MCF 10A (cell line): ENCODE results near the gene APCDD1L. TPM values are rescaled to one million over a fixed set of nuclear protein-coding genes. Genes with fewer than 3 reads are reported as not detected.

Experiments used
- total RNA-seq: library from RNA; stranded (reverse); gene quantifications from 2 replicates; pipeline ENCODE4 v1.2.3, GENCODE V29; 2022

The APCDD1L gene
- total RNA-seq, 1 experiment from 2014 or later: 0.86 TPM

Other genes starting within 250 kb of the APCDD1L start
- gene RAB22A, start 205.7 kb downstream of the APCDD1L start, total RNA-seq: 18.4 and 18.9 TPM in 2 replicates
- gene VAPB, start 126.2 kb downstream of the APCDD1L start, total RNA-seq: 60.4 and 61.2 TPM in 2 replicates
- 93.3 and 108 TPM in 2 replicates for gene STX16, start 135.9 kb upstream of the APCDD1L start, total RNA-seq
- 23.4 and 25.8 TPM in 2 replicates for gene NPEPL1, start 177.4 kb upstream of the APCDD1L start, total RNA-seq